Omental fat pad (tissue), 4 donors: Measurements from ENCODE around the gene CIDEB. TPM values are rescaled to one million over a fixed set of nuclear protein-coding genes. Genes with fewer than 3 reads are reported as not detected.
A peak's percentile ranks its signal among the peaks of the same experiment; 100 is the strongest.

Experiments
- ATAC-seq: fragments of 150-250 bp; one replicate; pipeline ENCODE4 v1.9.1; 2016; ENCODE audit warnings: mild to moderate bottlenecking, moderate library complexity; ENCODE audit not compliant: low FRiP score
- DNase-seq: peaks from one replicate; pipeline ENCODE4 v3.0.0-alpha.2; 2019; ENCODE audit warnings: low spot score
- CTCF ChIP-seq, 3 donors: fragments of 450-650 bp; IDR thresholded peaks; one replicate each; pipeline ENCODE4 v1.5.1; 2016 to 2017; ENCODE audit warnings: antibody characterized with exemption in 3 of 3, mild to moderate bottlenecking in 3 of 3, moderate library complexity in 2 of 3
- total RNA-seq, 4 donors: library from RNA; depleted of rRNA; stranded (reverse); fragments of >200 nt; gene quantifications; one replicate each; pipeline ENCODE4 v1.1.0, GENCODE V29; 2016

The CIDEB gene
- total RNA-seq, 4 donors from 2014 or later = 9.1 to 23.8 (median 14.3) TPM

GRCh38 chr14:24304019-24304387 is 3.8 kb downstream of the CIDEB start:
- TF ChIP-seq CTCF (IDR thresholded peaks at IDR 0.05) = no peak
- ATAC-seq (no peak), DNase-seq (no peak)

GRCh38 chr14:24300326-24300980 is 7.3 kb downstream of the CIDEB start:
- no peak for TF ChIP-seq CTCF (IDR thresholded peaks at IDR 0.05)
- no peak for ATAC-seq
- no peak for DNase-seq

- ATAC-seq = peak; percentile 78
- TF ChIP-seq CTCF (IDR thresholded peaks at IDR 0.05) = no peak
- peak; percentile 86 for DNase-seq
Observed at GRCh38 chr14:24299255-24300191, 8.3 kb downstream of the CIDEB start, which contains the start of the genes DHRS1 and NOP9. Gene DHRS1 (minus strand): TSS chr14:24299780. CDS start chr14:24299106, 674 bp downstream. Gene NOP9 (plus strand): TSS chr14:24299850. CDS start chr14:24299955, 105 bp downstream.

- DNase-seq (no peak), ATAC-seq (peak; percentile 14)
- TF ChIP-seq CTCF (IDR thresholded peaks at IDR 0.05) = no peak
Observed at GRCh38 chr14:24298892-24299254, 8.9 kb downstream of the CIDEB start.

- TF ChIP-seq CTCF (IDR thresholded peaks at IDR 0.05) = no peak
- ATAC-seq = no peak
- DNase-seq = no peak
Observed at GRCh38 chr14:24297190-24297964, 10.4 kb downstream of the CIDEB start.

GRCh38 chr14:24296341-24297157 is 11.2 kb downstream of the CIDEB start:
- TF ChIP-seq CTCF (IDR thresholded peaks at IDR 0.05) = peak in 1 of 3 donors; percentile 29
- ATAC-seq (peak; percentile 80), DNase-seq (peak; percentile 59)
